Measurements from ENCODE around the gene MAL. TPM values are rescaled to one million over a fixed set of nuclear protein-coding genes. Genes with fewer than 3 reads are reported as not detected.

Gene MAL
- total RNA-seq, 1 donor from 2014 or later, result 3.9 TPM

DNA sequence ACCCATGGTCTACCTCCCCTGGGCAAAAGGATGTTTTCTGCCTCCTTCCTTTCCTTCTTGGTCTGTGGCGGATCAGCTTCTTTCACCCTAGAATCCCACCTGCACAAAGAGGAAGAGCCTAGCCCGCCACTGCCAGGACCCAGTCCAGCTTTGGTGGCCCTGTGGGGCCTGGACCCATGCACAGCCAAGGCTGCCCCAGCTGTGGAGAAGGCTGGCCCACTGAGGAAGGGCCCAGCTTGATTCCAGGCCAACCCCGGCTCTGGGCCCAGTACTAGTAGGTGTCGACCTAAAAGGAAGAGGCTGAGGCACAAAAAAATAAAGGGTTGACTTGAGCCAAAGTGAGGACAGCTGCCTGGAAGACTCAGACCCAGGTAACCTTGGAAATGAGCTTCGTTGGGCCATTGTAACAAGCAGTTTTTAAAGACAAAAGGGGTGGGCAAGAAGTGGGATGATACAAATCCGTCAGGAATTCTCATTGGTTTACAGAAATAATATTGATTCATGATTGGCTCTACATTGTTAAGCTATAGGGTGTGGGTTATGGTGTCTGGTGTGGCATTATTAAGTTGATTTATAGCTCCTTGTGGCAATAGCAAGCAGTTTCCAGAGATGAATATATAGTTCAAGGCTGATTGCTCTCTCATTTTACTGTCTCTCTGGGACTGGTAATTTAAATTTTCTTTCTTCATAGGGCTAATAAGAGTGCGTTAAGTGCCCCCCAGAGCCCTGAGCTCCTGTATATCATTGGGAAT is 29.8 kb upstream of the MAL start:
- DNase-seq (no peak), ATAC-seq (no peak)
- intact Hi-C loops (cut with micrococcal nuclease), result no loop called here

DNA sequence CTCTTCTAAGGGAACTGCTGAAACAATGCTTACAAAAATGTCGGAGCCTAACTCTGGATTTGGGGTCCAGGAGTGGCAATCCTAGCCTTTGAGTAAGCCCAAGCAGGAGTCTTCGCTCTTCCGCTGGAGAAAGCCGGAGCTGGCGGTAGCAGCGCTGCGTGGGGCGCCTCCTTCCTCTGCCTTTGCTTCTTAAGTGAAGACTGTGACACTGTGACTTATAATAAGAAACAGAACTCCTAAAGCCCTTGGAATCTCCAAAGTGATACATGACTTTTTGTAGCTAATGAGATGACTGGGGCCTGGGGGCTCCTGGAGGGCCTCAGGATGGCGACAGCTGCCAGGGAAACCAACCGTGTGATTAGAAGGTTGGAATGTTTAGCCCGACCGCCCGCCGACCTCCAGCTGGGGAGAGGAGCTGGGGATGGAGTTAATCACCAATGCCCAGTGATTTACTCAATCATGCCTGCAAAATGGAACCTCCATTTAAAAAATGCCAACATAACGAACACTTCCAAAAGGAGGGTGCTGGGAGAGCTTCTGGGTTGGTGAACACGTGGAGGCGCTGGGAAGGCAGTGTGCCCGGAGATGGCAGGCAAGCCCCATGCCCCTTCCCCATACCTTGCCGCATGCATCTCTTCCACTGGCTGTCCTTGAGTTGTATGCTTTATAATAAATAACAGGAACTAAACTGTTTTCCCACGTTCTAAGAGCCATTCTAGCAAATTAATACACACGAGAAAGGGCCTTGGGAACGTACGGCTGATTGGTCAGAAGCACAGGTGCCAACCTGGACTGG is 29.0 kb upstream of the MAL start:
- no peak for DNase-seq
- no peak for ATAC-seq
- intact Hi-C loops (cut with micrococcal nuclease), result no loop called here

DNA sequence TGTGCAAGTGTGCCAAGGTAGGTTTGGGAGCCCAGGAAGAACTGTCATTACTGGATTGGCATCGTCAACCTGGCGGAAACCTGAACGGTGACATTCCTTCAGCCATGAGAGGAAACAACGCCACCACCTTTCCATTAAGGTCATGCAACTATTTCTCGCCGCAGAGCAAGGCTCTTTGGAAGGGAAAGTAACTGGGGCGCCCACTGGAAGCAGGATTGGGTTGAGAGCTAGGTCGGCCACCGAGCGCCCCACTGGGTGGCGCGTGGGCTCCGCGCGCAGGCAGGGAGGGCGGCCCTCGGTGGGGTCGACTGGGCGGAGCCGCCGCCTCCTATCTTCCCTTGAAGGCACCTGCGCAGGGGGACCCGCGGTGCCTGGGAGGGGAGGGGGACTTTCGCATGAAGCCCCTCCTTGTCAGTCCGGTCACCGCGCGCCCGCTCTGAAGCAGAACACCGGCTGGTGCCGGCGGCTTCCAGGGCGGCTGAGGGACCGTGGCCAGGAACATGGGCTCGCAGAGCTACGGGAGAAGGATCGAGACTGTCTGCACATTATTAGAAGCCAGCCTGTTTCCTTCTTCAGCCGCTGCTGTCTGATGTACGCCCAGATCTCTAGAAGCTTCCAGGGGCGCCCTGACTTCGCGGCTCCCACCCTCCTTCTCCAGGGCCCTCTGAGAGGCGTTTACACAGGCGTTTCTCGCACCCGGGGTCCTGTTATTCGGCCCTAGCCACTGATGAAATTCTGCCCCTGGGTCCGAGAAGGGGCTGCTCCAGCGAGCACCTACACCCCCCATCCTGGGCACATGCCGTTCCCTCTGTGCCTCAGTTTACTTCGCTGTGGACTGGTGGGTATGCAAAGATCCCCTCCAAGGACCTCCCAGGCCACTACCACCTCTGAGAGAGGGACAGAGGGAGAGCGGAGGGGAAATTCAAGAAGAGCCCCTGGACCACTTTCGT is 27.3 kb upstream of the MAL start:
- DNase-seq (no peak), ATAC-seq (peak; percentile 45)
- intact Hi-C loops (cut with micrococcal nuclease), result no loop called here

DNA sequence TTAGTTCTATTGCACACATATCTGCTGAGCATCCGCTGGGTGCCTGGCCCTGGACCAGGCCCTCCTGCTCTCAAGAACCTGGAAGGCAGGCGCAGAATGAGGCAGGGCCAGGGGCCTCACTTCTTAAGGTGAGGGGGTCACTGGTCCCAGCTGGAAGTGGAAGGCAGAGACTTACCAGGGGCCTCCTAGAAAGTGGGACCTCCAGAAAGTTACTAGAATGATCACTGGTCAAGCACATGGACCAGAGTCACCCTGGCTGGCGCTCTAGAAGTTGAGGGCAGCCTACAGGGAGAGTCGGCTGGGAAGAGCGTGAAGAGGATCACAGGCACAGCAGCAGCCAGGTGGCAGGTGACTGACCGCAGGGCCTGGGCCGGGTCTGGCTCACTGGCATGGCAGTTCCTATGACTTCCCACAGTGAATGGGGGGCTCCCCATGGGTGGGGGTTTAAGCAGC is 26.1 kb upstream of the MAL start:
- intact Hi-C loops (cut with micrococcal nuclease), result no loop called here
- ATAC-seq, result no peak
- DNase-seq, result no peak

DNA sequence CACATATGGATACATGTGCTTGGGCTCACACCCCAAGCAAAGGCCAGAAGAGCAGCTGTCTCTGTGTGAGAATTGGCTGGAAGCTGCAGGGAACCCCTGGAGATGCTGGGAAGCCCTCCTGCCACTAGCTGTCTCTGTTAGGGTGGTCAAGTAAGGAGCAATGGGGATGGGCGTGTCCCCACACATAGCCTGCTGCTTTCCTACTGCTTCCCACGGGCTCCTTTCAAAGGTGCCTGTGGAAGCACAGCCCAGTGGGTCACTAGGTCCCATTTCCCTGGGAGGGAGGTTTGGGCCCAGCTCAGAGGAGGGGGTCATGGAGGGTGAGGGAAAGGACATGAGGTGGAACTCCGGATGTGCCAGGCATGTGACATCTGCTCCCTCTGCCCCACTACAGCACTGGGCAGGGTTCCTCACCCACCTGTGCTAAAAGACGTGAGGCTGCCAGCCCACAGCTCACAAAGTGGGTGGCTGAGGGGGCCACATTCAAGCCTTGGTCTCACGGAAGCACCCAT is 24.4 kb upstream of the MAL start:
- intact Hi-C loops (cut with micrococcal nuclease), result no loop called here
- DNase-seq (no peak), ATAC-seq (no peak)

DNA sequence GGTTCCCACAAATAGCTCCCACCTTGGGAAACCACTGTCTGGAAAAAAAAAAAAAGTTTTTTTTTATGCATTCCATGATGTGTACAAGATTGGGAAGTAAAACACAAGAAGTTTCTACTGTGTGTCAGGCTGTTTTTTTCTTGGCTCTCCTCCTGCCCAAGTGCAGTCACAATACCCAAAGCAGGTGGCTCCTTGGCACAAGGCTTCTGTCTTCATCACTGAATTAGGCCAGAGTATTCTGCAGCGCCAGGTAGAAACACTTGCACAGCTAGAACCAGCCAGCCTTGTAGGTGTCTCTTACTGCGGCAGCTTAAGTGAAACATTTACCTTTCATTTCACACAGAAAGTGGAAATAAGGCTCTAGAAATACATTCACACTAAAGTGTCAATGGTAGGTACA is 23.8 kb upstream of the MAL start:
- ATAC-seq (no peak), DNase-seq (no peak)
- intact Hi-C loops (cut with micrococcal nuclease), result no loop called here

DNA sequence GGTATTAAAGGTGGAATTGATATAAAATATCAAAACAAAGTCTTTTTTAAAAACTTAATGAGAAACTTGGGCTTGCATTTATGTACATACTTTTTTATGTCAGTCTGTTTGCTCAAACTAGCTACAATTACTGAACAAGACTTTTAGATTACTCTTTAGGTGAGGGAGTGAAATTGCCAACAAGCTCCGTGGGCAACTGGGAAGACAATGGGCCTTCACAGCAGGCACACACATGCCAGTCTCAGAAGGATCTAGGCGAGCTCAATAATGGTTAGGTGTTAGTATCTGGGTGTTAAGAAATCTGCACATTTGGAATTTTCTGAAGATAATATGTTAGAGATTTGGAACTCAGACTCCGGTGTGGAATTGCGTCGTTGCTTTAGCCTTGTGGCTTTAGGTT is 23.0 kb upstream of the MAL start:
- intact Hi-C loops (cut with micrococcal nuclease), result no loop called here
- DNase-seq, result no peak

DNA sequence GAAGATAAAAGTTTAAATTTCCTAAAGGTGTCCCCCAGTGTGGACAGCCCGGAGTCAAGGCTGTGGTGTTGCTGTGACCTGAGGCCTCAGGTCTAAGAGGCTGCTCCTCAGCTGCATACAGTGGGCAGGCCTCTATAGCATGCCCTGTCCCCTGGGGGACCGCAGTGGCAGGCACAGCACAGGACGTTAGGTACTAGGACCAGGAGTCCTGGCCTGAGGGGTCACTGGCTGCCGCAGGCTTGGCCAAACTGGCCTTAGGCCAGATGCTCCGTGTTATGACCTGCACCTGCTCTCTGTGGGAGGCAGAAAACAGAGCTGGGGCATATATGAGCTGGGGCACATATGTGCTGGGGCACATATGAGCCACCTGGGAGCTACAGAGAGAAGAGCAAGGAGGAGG is 21.2 kb upstream of the MAL start:
- ATAC-seq, result no peak
- intact Hi-C loops (cut with micrococcal nuclease), result no loop called here
- no peak for DNase-seq

More for the DNA sequence above, 23.0 kb upstream of the MAL start:
- ATAC-seq, result no peak

DNA sequence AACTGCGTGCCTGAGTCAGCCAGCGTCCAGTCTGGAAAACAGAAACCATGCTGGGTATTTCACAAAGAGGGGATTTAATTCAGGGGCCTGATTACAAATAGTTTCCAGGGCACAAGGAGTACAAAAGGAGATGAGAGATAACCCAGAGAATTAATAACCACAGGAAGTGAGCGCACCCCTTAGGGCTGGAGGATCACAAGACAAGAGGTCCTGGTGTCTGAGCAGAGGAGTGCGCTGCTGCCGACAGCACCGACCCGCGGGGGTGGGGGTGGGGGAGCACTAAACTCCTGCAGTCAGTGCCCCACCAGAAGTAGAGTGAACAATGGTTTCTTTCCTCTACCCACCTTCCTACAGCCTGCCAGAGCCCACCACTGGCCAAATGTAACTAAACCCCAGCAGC is 20.8 kb upstream of the MAL start:
- intact Hi-C loops (cut with micrococcal nuclease), result no loop called here
- ATAC-seq (no peak), DNase-seq (no peak)

DNA sequence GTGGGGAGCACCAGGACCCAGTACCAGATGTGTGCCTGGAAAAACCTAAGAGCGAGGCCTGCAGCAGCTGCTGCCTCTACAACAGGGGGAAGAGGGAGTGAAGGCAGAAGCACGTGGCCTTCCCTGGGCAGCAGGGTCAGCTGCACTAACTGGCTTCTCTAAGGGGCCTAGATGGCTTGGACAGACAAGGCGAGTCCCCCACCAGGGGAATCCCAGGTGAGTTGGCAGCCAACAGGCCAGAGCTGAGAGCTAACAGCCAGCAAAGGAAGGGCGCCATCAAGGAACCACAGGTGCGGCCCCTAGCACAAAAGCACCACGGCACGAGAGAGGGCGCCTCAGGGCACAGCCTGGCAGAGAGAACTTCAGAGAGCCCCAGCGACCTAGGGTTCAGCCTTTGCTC is 19.8 kb upstream of the MAL start:
- DNase-seq (no peak), ATAC-seq (no peak)
- intact Hi-C loops (cut with micrococcal nuclease), result no loop called here

DNA sequence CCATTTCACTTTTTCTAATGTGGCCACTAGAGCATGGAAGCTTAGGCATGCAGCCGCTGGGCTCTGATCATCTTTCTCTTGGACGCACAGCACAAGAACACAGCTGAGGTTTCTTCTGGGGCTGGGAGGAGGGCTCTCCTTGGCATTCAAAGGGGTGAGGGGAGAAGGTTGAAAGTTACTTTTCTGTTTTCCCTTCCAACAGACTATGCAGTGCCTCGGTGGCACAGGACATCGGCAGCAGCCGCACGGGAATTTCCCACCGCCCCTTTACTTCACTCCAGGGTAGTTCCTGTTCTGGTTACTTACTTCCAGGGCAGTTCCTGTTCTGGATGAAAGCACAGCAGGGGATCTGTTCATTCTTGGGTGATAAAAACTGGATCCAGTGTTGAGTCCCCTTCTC is 18.9 kb upstream of the MAL start:
- intact Hi-C loops (cut with micrococcal nuclease), result no loop called here

DNA sequence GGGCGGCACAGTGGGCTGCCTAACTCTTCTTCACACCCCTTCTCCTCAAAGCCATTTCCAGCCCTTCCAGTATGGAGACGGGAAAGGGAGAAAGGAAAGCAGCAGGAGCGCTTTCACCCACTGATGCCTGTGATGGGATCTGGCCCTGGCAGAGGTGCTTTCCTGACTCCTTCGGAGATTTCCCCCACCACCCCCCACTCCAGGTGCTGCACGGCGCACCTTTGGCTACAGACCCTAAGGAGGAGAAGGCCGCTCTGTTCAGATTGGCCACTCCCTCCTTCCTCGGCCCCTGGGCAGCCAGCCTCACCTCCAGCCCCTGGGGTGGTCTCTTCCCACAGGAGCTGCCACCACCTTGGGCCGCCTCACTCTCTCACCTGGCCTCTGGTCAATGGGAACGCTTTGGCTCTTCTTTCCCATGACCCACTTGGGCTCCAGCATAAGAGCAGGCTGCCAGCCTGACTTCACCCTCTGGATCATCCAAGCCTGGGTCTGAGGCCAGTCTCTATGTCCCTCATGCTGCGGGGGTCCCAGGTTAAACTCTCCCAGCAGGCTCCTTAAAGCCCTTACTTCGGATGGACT is 18.4 kb upstream of the MAL start:
- ATAC-seq, result no peak
- intact Hi-C loops (cut with micrococcal nuclease), result no loop called here
- DNase-seq, result no peak

More for the DNA sequence above, 18.9 kb upstream of the MAL start:
- ATAC-seq, result no peak
- no peak for DNase-seq

DNA sequence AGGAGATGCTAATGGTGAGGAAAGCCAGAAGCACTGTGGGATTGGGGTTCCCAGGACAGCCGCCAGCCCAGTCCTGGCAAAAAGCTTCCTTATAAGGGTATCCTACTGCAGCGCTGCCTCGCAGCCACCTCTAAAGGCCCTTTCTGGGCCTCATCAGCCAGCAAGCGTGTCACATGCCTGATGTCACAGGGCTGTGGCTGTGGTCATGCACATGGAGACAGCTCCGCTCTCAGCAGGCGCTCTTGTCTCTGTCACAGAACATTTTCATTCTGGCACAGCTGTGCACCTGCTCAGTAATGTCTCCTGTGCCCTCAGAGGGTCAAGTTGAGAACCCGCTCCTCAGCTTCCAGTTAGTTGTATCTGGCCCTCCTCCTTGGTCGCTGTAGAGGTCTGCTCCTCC is 17.7 kb upstream of the MAL start:
- intact Hi-C loops (cut with micrococcal nuclease), result no loop called here
- DNase-seq, result peak; percentile 69
- ATAC-seq, result peak; percentile 93

DNA sequence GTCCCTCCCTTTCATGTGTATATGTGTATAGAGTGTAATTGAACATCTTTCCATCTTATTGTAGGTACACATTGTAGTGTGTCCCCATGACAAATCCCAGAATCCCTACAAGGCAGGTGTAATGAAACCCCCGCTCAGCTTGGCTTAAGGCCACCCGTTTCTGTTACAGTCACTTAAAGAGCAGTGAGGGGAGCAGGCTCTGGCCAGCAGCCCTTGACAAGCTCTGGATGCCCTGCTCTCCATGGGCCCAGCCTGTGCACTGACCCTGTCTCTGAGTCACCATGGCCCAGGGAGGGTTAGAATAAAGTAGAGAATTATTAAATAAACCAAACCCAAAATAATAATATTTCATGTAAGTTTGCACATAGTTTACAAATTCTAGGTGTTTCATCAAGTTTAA is 17.2 kb upstream of the MAL start:
- intact Hi-C loops (cut with micrococcal nuclease), result no loop called here
- ATAC-seq (peak; percentile 57), DNase-seq (no peak)

DNA sequence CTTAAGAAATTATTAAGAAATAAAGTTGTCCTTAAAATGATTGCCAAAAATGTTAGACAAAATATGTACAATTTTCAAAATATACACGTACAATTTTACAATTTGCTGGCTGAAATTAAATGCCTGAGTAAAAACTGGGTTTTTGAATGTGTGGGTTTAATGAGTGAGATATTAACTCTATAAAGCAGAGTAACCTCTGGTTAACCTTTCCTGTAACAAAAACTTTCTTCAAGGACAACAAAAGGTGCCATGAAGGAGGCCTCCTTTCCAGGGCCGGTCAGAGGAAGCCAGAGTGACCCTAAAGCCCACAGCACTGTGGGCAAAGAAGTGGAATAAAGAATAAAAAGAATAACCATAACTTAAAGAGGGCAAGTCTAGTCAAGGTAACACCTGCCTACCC is 16.5 kb upstream of the MAL start:
- DNase-seq, result no peak

DNA sequence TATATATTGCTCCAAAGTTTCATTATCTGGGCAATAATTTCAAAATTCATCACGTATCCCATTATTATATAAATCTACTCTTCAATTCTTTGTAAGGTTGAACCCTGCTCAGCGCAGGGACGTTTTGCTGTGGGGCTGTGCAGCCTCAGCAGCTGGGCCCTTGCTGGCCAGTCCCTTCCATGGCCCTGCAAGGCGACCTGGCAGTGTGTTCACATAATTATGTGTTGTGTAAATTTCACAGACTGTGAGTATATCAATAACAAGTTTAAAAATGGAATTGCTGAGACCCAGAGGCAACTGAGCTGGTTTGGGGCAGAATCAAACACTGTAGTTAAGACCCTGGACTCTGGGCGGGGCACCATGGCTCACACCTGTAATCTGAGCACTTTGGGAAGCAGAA is 16.1 kb upstream of the MAL start:
- no peak for ATAC-seq
- intact Hi-C loops (cut with micrococcal nuclease), result no loop called here
- DNase-seq, result no peak

More for the DNA sequence above, 16.5 kb upstream of the MAL start:
- ATAC-seq, result no peak
- intact Hi-C loops (cut with micrococcal nuclease), result no loop called here

DNA sequence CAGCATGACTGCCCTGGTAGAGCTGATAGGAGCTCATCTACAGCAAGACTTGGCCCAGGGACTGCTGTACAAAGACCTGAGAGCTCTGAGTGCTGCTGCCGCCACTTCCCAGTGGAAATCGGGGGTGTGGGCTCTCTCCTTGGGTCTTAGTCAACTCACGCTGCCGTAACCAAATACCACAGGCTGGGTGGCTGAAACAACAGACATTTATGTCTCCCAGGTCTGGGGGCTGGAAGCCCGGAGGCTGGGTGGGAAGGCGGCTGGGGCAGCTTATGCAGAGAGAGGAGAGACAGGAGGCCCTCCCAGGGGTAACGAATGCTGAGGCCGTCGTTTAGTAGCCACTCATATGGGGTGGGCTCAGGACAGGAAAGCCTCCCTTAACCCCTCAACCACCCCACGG is 15.4 kb upstream of the MAL start:
- intact Hi-C loops (cut with micrococcal nuclease), result no loop called here
- ATAC-seq (no peak), DNase-seq (no peak)

DNA sequence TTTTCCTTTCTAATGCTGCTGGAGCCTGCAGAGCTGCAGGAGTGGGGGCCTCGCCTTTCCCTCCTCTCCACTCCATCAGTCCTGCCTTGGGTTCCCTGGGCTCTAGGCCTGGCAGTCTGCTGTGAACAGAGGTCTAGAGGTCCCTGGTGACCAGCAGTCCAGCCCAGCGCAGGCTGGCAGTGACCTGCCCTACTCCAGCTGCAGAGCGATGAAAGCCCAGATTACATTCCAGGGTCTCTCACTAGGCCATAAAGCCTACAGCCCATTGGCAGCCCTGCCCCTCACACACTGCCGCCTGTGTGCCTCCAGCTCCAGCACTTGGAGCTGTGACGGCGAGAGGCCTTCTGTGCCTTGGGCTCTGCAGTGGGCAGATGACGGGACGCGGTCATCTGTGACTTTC is 14.8 kb upstream of the MAL start:
- intact Hi-C loops (cut with micrococcal nuclease), result no loop called here
- DNase-seq, result no peak
- no peak for ATAC-seq

DNA sequence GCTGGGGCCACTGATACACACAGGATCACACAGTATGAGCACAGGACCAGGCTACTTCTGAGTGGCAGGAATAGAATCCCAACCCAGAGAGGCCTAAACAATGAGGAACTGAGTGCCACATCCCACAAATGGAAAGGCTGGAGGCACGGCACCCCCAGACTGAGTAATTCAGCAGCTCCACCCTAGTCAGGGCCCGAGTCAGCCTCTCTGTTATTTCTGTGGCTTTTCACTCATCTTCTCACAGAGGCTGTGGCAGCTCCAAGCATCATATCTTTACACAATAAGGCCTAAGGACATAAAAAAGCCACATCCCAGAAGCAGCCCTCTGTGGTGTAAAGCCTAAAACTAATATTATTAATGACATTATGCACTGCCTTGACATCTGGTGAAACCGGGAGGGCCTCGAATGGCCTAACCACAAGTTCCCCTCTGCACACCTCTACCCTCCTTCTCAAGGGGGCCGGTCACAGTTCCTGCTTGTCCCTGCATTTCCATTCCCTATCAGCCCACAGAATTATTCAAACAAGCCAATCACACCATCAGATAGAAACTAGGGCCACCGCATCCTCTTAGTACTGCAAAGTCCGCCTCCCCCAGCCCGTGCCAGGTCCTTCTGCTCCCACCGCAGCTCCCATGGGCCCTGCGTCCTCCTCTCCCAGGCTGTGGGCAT is 12.5 kb upstream of the MAL start:
- DNase-seq (no peak), ATAC-seq (no peak)
- intact Hi-C loops (cut with micrococcal nuclease), result no loop called here

Data from left ventricle myocardium superior (tissue), 1 donor.